ENCODE results near the gene SEC16B. TPM values are rescaled to one million over a fixed set of nuclear protein-coding genes. Genes with fewer than 3 reads are reported as not detected.

The SEC16B gene
- total RNA-seq, 1 experiment from 2014 or later, result 0.07 TPM

GRCh38 chr1:177921590-177921989, 48.3 kb downstream of the SEC16B start:
- H3F3A ChIP-seq (ENCODE audit: low read length, unreplicated experiment), result no peaks in the 10 kb centered on the region
- H3K27ac ChIP-seq (ENCODE audit: low read length), result no peak overlapping the region
- no TSS peak for BruUV-seq (replicated peaks)
- intact Hi-C loops (cut with micrococcal nuclease), result no loop called here
- no peaks in the 10 kb centered on the region for H3K9me3 ChIP-seq (ENCODE audit: low read length)
- H2AFZ ChIP-seq (ENCODE audit: low read length), result no peak overlapping the region
- H3K4me3 ChIP-seq (ENCODE audit: low read length), result no peak overlapping the region
- TF ChIP-seq EZH2phosphoT487 (IDR thresholded peaks at IDR 0.05; ENCODE audit: borderline replicate concordance, low read length) (no peak), EZH2 (IDR thresholded peaks at IDR 0.05; ENCODE audit: low read length, unreplicated experiment) (no peak), CTCF (conservative IDR thresholded peaks at IDR 0.05; ENCODE audit: low read depth, low read length) (no peak)
- H3K9ac ChIP-seq (ENCODE audit: low read length), result no peak overlapping the region
- H3K4me1 ChIP-seq (ENCODE audit: insufficient read depth, low read length), result peaks cover 9% of the 10 kb centered on the region
- no peaks in the 10 kb centered on the region for H4K20me1 ChIP-seq (ENCODE audit: low read length)
- H3K4me2 ChIP-seq (ENCODE audit: low read length), result no peak overlapping the region
- ATAC-seq (no peak), DNase-seq (no peak)
- ChIA-PET POLR2A (ENCODE audit: unreplicated experiment) (no interaction called here), CTCF (no interaction called here)
- no peaks in the 10 kb centered on the region for H3K9me2 ChIP-seq (replicated peaks; ENCODE audit: low read length)
- H3K36me3 ChIP-seq (ENCODE audit: low read depth, low read length), result no peaks in the 10 kb centered on the region
- no peaks in the 10 kb centered on the region for H3K79me2 ChIP-seq (ENCODE audit: low read length)
- no peaks in the 10 kb centered on the region for H3K27me3 ChIP-seq (ENCODE audit: low read length)

- intact Hi-C loops (cut with micrococcal nuclease), result no loop called here
- H3K9me2 ChIP-seq (replicated peaks; ENCODE audit: low read length), result no peaks in the 10 kb centered on the region
- no TSS peak for BruUV-seq (replicated peaks)
- no peak for TF ChIP-seq EZH2phosphoT487 (IDR thresholded peaks at IDR 0.05; ENCODE audit: borderline replicate concordance, low read length)
- no peak for TF ChIP-seq EZH2 (IDR thresholded peaks at IDR 0.05; ENCODE audit: low read length, unreplicated experiment)
- no peak for TF ChIP-seq CTCF (conservative IDR thresholded peaks at IDR 0.05; ENCODE audit: low read depth, low read length)
- H3K36me3 ChIP-seq (ENCODE audit: low read depth, low read length), result no peaks in the 10 kb centered on the region
- H4K20me1 ChIP-seq (ENCODE audit: low read length), result no peaks in the 10 kb centered on the region
- no peaks in the 10 kb centered on the region for H3K79me2 ChIP-seq (ENCODE audit: low read length)
- CTCF ChIA-PET, result no interaction called here
- POLR2A ChIA-PET (ENCODE audit: unreplicated experiment), result no interaction called here
- no peaks in the 10 kb centered on the region for H3K4me1 ChIP-seq (ENCODE audit: insufficient read depth, low read length)
- no peaks in the 10 kb centered on the region for H3K9me3 ChIP-seq (ENCODE audit: low read length)
- H3K4me3 ChIP-seq (ENCODE audit: low read length), result no peak overlapping the region
- no peak overlapping the region for H2AFZ ChIP-seq (ENCODE audit: low read length)
- no peak overlapping the region for H3K9ac ChIP-seq (ENCODE audit: low read length)
- no peaks in the 10 kb centered on the region for H3K27me3 ChIP-seq (ENCODE audit: low read length)
- H3F3A ChIP-seq (ENCODE audit: low read length, unreplicated experiment), result no peaks in the 10 kb centered on the region
- no peak for DNase-seq
- no peak overlapping the region for H3K4me2 ChIP-seq (ENCODE audit: low read length)
- ATAC-seq, result no peak
- H3K27ac ChIP-seq (ENCODE audit: low read length), result no peak overlapping the region
These were observed 49.8 kb downstream of the SEC16B start for GRCh38 chr1:177920091-177920490.

GRCh38 chr1:177915641-177916040, 54.2 kb downstream of the SEC16B start:
- TF ChIP-seq CTCF (conservative IDR thresholded peaks at IDR 0.05; ENCODE audit: low read depth, low read length) (no peak), EZH2phosphoT487 (IDR thresholded peaks at IDR 0.05; ENCODE audit: borderline replicate concordance, low read length) (no peak), EZH2 (IDR thresholded peaks at IDR 0.05; ENCODE audit: low read length, unreplicated experiment) (no peak)
- Histone ChIP-seq H3K4me3 (ENCODE audit: low read length) (no peak overlapping the region), H3F3A (ENCODE audit: low read length, unreplicated experiment) (no peaks in the 10 kb centered on the region), H3K9me2 (replicated peaks; ENCODE audit: low read length) (no peaks in the 10 kb centered on the region), H3K79me2 (ENCODE audit: low read length) (no peaks in the 10 kb centered on the region), H3K27ac (ENCODE audit: low read length) (no peak overlapping the region), H3K4me1 (ENCODE audit: insufficient read depth, low read length) (no peaks in the 10 kb centered on the region), H3K9me3 (ENCODE audit: low read length) (no peaks in the 10 kb centered on the region), H3K36me3 (ENCODE audit: low read depth, low read length) (no peaks in the 10 kb centered on the region), H3K4me2 (ENCODE audit: low read length) (no peak overlapping the region), H2AFZ (ENCODE audit: low read length) (no peak overlapping the region), H3K9ac (ENCODE audit: low read length) (no peak overlapping the region), H3K27me3 (ENCODE audit: low read length) (no peaks in the 10 kb centered on the region), H4K20me1 (ENCODE audit: low read length) (no peaks in the 10 kb centered on the region)
- POLR2A ChIA-PET (ENCODE audit: unreplicated experiment), result no interaction called here
- DNase-seq, result peak; percentile 32
- no peak for ATAC-seq
- CTCF ChIA-PET, result no interaction called here
- no TSS peak for BruUV-seq (replicated peaks)
- intact Hi-C loops (cut with micrococcal nuclease), result no loop called here
